GM23248 (cell line): ENCODE data around the gene FOXN1. TPM values are rescaled to one million over a fixed set of nuclear protein-coding genes. Genes with fewer than 3 reads are reported as not detected.

Experiments used
- DNase-seq: peaks from one replicate; pipeline ENCODE4 v3.0.0-alpha.2; 2015
- H2AFZ ChIP-seq: fragments of 200-600 bp; sonication (generic); 2 replicates; pipeline ENCODE4 v1.6.1; 2016; ENCODE audit warnings: antibody characterized with exemption
- H3F3A ChIP-seq: fragments of 200-600 bp; sonication (generic); 2 replicates; pipeline ENCODE4 v1.6.1; 2016; ENCODE audit warnings: mild to moderate bottlenecking, antibody characterized with exemption, mixed run types; ENCODE audit not compliant: insufficient read depth
- H3K27ac ChIP-seq: fragments of 200-600 bp; sonication (generic); 2 replicates; pipeline ENCODE4 v1.5.1; 2016; ENCODE audit warnings: mild to moderate bottlenecking
- H3K27me3 ChIP-seq: fragments of 200-600 bp; sonication (generic); replicated peaks from 2 replicates; pipeline ENCODE4 v1.6.1; 2016; ENCODE audit warnings: mild to moderate bottlenecking; ENCODE audit not compliant: insufficient read depth
- H3K36me3 ChIP-seq: fragments of 200-600 bp; sonication (generic); 2 replicates; pipeline ENCODE4 v1.6.1; 2016; ENCODE audit warnings: low read depth, mild to moderate bottlenecking
- H3K4me1 ChIP-seq: fragments of 200-600 bp; sonication (generic); 2 replicates; pipeline ENCODE4 v1.6.1; 2016; ENCODE audit warnings: mild to moderate bottlenecking; ENCODE audit not compliant: insufficient read depth
- H3K4me2 ChIP-seq: fragments of 200-600 bp; sonication (generic); one replicate; pipeline ENCODE4 v1.6.1; 2016; ENCODE audit warnings: mild to moderate bottlenecking; ENCODE audit not compliant: unreplicated experiment
- H3K4me3 ChIP-seq: fragments of 200-600 bp; sonication (generic); 2 replicates; pipeline ENCODE4 v1.5.1; 2016; ENCODE audit warnings: mild to moderate bottlenecking
- H3K79me2 ChIP-seq: fragments of 200-600 bp; sonication (generic); 2 replicates; pipeline ENCODE4 v1.6.1; 2016; ENCODE audit warnings: mild to moderate bottlenecking; ENCODE audit not compliant: insufficient read depth
- H3K9ac ChIP-seq: fragments of 200-600 bp; sonication (generic); 2 replicates; pipeline ENCODE4 v1.6.1; 2016; ENCODE audit warnings: mild to moderate bottlenecking
- H3K9me2 ChIP-seq: fragments of 200-600 bp; sonication (generic); 2 replicates; pipeline ENCODE4 v1.6.1; 2016; ENCODE audit warnings: mixed run types, mild to moderate bottlenecking, moderate library complexity; ENCODE audit not compliant: insufficient read depth
- H3K9me3 ChIP-seq: fragments of 200-600 bp; sonication (generic); one replicate; pipeline ENCODE4 v1.6.1; 2017; ENCODE audit warnings: low read depth
- H4K20me1 ChIP-seq: fragments of 200-600 bp; sonication (generic); 2 replicates; pipeline ENCODE4 v1.6.0; 2016; ENCODE audit not compliant: insufficient read depth
- EZH2 ChIP-seq: fragments of 200-600 bp; sonication (generic); IDR thresholded peaks from 2 replicates; pipeline ENCODE4 v1.6.1; 2018; ENCODE audit warnings: antibody characterized with exemption, mild to moderate bottlenecking; ENCODE audit not compliant: insufficient read depth, poor library complexity, severe bottlenecking
- EZH2phosphoT487 ChIP-seq: fragments of 200-600 bp; sonication (generic); IDR thresholded peaks from 2 replicates; pipeline ENCODE4 v1.6.1; 2018; ENCODE audit warnings: antibody characterized with exemption, moderate library complexity, mild to moderate bottlenecking, low read depth; ENCODE audit not compliant: insufficient read depth
- WGBS, 2 experiments: methylation state at CpG; one replicate each; pipeline ENCODE4 v1.1.6; 2015 to 2017; ENCODE audit warnings: low lambda C conversion rate in 2 of 2, low coverage in 1 of 2; ENCODE audit errors: missing lambda C conversion rate in 2 of 2; 5-methylcytosine and 5-hydroxymethylcytosine counted together
- in situ Hi-C: fragments of 300-500 bp; cut with MboI; formaldehyde crosslinking; loops from 2 replicates; pipeline ENCODE4 v1.15.0; 2020
- polyA plus RNA-seq: library from polyadenylated mRNA; unstranded; fragments of >200 nt; fragmentation: Nextera tagmentation; extraction: Ambion mirVana; gene quantifications from 2 replicates; pipeline ENCODE4 v1.2.1, GENCODE V29; 2016
- total RNA-seq: library from RNA; depleted of rRNA; stranded (reverse); fragments of >200 nt; shearing (Covaris generic); gene quantifications from 2 replicates; pipeline ENCODE4 v1.2.3, GENCODE V29; 2014

The FOXN1 gene
- total and polyA plus RNA-seq, 2 experiments from 2014 or later = not detected

DNA sequence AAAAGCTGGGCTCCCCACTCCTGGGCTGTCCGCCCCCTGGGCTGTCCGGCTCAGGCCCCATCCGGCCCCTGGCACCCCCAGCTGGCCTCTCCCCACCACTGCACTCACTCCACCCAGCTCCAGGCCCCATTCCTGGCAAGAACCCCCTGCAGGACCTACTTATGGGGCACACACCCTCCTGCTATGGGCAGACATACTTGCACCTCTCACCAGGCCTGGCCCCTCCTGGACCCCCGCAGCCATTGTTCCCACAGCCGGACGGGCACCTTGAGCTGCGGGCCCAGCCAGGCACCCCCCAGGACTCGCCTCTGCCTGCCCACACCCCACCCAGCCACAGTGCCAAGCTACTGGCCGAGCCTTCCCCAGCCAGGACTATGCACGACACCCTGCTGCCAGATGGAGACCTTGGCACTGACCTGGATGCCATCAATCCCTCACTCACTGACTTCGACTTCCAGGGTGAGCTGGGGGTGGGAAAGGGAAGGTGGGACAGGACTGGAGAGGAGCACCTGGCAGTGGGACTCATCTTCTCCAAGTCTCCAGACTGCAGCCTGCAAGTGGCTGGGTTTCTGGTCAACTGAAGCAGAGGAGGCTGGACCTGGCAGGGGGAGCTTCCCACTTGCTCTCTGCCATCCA lies 28.7 kb downstream of the FOXN1 start:
- Histone ChIP-seq H3K27me3 (no peaks in the 10 kb centered on the region), H3K79me2 (no peaks in the 10 kb centered on the region), H3K36me3 (no peaks in the 10 kb centered on the region), H3K9me3 (no peaks in the 10 kb centered on the region), H3K4me3 (no peak overlapping the region), H3F3A (no peaks in the 10 kb centered on the region), H3K9me2 (no peaks in the 10 kb centered on the region), H3K27ac (no peak overlapping the region), H4K20me1 (no peaks in the 10 kb centered on the region), H3K4me2 (no peak overlapping the region), H3K4me1 (peaks cover 13% of the 10 kb centered on the region), H3K9ac (no peak overlapping the region), H2AFZ (no peak overlapping the region)
- WGBS, 2 experiments = 54 to 69% methylated on average over 10 to 11 of the region's 11 CpGs
- in situ Hi-C loops = no loop called here
- no peak for DNase-seq
- TF ChIP-seq EZH2 = no peak
- no peak for TF ChIP-seq EZH2phosphoT487

DNA sequence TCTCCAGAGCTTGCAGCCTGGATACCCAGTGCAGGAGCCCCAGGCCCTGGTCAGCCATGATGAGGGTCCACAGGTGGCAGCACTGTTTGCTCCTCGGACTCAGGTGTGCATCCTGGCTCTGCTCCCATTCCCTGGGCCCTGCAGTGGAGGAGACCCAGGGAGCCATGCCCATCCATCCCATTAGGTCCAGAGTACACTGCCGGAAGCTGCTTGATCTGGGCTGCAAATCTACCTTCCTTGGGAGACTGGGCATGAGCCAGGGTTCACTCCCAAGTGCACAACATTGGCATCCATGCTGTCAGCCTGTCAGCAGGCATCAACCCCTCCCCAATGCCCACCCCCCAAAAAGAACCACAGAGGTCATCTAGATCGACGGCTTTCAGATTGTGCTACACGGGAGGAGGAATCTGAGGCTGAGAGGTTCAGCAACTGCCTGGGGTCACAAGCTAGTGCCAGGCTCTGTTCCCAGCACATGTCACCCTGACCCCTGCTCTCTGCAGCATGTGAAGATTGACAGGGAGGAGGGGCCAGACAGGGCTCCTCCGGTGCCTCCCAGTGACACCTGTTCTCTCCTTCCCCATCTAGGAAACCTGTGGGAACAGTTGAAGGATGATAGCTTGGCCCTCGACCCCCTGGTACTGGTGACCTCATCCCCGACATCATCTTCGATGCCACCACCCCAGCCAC lies 30.5 kb downstream of the FOXN1 start:
- no peaks in the 10 kb centered on the region for H4K20me1 ChIP-seq
- no peak overlapping the region for H3K9ac ChIP-seq
- no peaks in the 10 kb centered on the region for H3K36me3 ChIP-seq
- WGBS, 2 experiments = 50% methylated on average over 9 of the region's 9 CpGs
- no peak overlapping the region for H3K4me3 ChIP-seq
- in situ Hi-C loops = no loop called here
- H2AFZ ChIP-seq = no peak overlapping the region
- H3K4me2 ChIP-seq = no peak overlapping the region
- H3K27me3 ChIP-seq = no peaks in the 10 kb centered on the region
- H3K9me3 ChIP-seq = no peaks in the 10 kb centered on the region
- H3K9me2 ChIP-seq = no peaks in the 10 kb centered on the region
- DNase-seq = no peak
- peaks cover 13% of the 10 kb centered on the region for H3K4me1 ChIP-seq
- TF ChIP-seq EZH2phosphoT487 (no peak), EZH2 (no peak)
- H3K79me2 ChIP-seq = no peaks in the 10 kb centered on the region
- H3F3A ChIP-seq = no peaks in the 10 kb centered on the region
- no peak overlapping the region for H3K27ac ChIP-seq

DNA sequence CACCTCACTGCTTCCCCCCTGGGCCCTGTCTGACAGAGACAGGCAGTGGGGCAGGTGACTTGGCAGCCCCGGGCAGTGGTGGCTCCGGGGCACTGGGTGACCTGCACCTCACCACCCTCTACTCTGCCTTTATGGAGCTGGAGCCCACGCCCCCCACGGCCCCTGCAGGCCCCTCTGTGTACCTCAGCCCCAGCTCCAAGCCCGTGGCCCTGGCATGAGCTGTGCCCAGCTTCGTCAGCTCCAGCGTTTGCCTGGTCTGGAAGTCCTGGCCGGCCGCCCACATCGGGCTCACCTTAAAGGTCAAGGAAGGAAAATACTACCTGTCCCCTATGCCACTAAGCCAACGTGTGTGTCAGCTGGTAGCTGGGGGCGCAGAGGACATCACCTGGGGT lies 31.1 kb downstream of the FOXN1 start:
- 52 to 57% methylated on average over 8 to 12 of the region's 12 CpGs for WGBS, 2 experiments
- no peak overlapping the region for H3K27ac ChIP-seq
- no peaks in the 10 kb centered on the region for H3K9me3 ChIP-seq
- DNase-seq = no peak
- H3K79me2 ChIP-seq = no peaks in the 10 kb centered on the region
- peaks cover 13% of the 10 kb centered on the region for H3K4me1 ChIP-seq
- no peak overlapping the region for H2AFZ ChIP-seq
- no peaks in the 10 kb centered on the region for H3K9me2 ChIP-seq
- H4K20me1 ChIP-seq = no peaks in the 10 kb centered on the region
- no peak overlapping the region for H3K4me2 ChIP-seq
- in situ Hi-C loops = no loop called here
- H3F3A ChIP-seq = no peaks in the 10 kb centered on the region
- H3K36me3 ChIP-seq = no peaks in the 10 kb centered on the region
- no peak overlapping the region for H3K9ac ChIP-seq
- H3K4me3 ChIP-seq = no peak overlapping the region
- no peaks in the 10 kb centered on the region for H3K27me3 ChIP-seq
- TF ChIP-seq EZH2phosphoT487 = no peak
- TF ChIP-seq EZH2 = no peak

DNA sequence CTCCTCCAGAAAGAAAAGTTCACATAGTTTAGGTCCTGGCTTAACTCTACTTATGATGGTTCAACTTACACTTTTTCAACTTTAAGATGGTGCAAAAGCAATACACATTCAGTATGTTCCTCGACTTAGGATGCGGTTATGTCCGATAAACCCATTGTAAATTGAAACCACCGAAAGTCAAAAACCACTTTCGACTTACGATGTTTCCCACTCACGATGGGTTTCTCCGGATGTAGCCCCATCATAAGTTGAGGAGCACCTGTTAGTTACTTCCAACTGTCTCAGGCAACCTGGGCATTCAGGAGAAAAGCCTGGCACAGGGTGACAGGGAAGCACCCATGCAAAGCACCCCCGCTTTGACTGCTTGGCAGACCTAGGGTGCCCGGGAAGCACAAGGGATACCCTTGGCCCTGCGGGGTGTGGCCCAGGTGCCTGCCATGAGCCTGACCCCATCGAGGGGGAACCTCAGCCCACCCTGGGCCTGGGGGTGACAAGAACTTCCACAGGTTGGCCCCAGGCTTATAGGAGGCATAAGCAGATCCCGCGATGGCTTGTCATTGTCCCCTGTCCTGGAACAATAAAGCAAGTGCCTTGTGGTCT lies 32.2 kb downstream of the FOXN1 start:
- Histone ChIP-seq H3K4me2 (no peak overlapping the region), H3K27ac (no peak overlapping the region), H3K79me2 (no peaks in the 10 kb centered on the region), H3K4me3 (no peak overlapping the region), H3K4me1 (peaks cover 1% of the 10 kb centered on the region; the same call in 1 of the 2 replicates), H3K9me3 (no peaks in the 10 kb centered on the region), H3K9ac (no peak overlapping the region), H3K27me3 (no peaks in the 10 kb centered on the region), H3F3A (no peaks in the 10 kb centered on the region), H4K20me1 (no peaks in the 10 kb centered on the region), H3K36me3 (no peaks in the 10 kb centered on the region), H2AFZ (no peak overlapping the region), H3K9me2 (no peaks in the 10 kb centered on the region)
- WGBS, 2 experiments = 66 to 76% methylated on average over 14 of the region's 14 CpGs
- in situ Hi-C loops = no loop called here
- DNase-seq = no peak
- no peak for TF ChIP-seq EZH2phosphoT487
- TF ChIP-seq EZH2 = no peak
